ENCODE results near the gene EIF4G3.

DNA sequence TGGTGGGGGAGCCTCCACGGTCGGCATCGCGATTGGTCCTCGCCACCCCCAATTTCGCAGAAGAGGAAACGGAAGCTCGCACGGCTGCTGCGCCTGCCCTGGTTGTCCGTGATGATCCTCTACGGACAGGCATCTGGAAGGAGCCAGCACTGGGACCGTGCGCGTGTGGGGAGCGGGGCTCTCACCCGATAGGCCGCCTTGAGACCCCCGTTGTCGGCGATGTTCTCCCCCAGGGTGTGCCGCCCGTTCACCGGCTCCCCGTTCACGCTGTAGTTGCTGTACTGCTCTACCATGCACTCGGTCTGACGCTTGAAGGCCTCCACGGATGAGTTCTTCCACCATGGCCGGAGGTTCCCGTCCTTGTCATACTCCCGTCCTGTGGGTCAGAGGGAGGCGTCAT is 48.4 kb upstream of the EIF4G3 start:
- TF ChIP-seq CTCF (IDR thresholded peaks at IDR 0.05): no peak
- no peak for TF ChIP-seq POLR2AphosphoS5 (IDR thresholded peaks at IDR 0.05)

All from transverse colon (tissue), 4 donors.